GM19351 (cell line): ENCODE data around the gene DEFB113.
"Not testable (repeated sequence)": the region's sequence is repeated elsewhere in the genome, so short reads cannot be mapped to it uniquely, and the experiment has no call there.

Source experiments
- ATAC-seq: cut with Tn5 transposase; IDR thresholded peaks from one replicate; pipeline ENCODE4 v1.9.1; 2021; ENCODE audit warnings: mild to moderate bottlenecking, moderate library complexity; ENCODE audit not compliant: unreplicated experiment

The DEFB113 gene

GRCh38 chr6:49969605-49970004 is at the start of gene DEFB113:
Gene DEFB113 (minus strand): TSS chr6:49969625. CDS start chr6:49969625, 0 bp downstream.
- no peak for ATAC-seq

GRCh38 chr6:50007819-50008218 is 38.4 kb upstream of the DEFB113 start:
- no peak for ATAC-seq

GRCh38 chr6:50003139-50003538 is 33.7 kb upstream of the DEFB113 start:
- no peak for ATAC-seq

- no peak for ATAC-seq
Measured at GRCh38 chr6:49995278-49995677, 25.9 kb upstream of the DEFB113 start.

- ATAC-seq = no peak
Measured at GRCh38 chr6:49988900-49989299, 19.5 kb upstream of the DEFB113 start.

GRCh38 chr6:49987749-49988148 is 18.3 kb upstream of the DEFB113 start:
- ATAC-seq = no peak

GRCh38 chr6:49986551-49986950 is 17.1 kb upstream of the DEFB113 start:
- no peak for ATAC-seq

GRCh38 chr6:49982046-49982445 is 12.6 kb upstream of the DEFB113 start:
- ATAC-seq = no peak

- peak; percentile 65 for ATAC-seq
Measured at GRCh38 chr6:49980898-49981297, 11.5 kb upstream of the DEFB113 start.

GRCh38 chr6:49979584-49979983 is 10.2 kb upstream of the DEFB113 start:
- peak; percentile 65 for ATAC-seq

- peak; percentile 33 for ATAC-seq
Measured at GRCh38 chr6:49978332-49979226, 9.2 kb upstream of the DEFB113 start.

- ATAC-seq = no peak
Measured at GRCh38 chr6:49966823-49967222, 2.6 kb downstream of the DEFB113 start.

- ATAC-seq = no peak
Measured at GRCh38 chr6:49966334-49966733, 3.1 kb downstream of the DEFB113 start.

GRCh38 chr6:49964064-49964463 is 5.4 kb downstream of the DEFB113 start, which contains the start of gene DEFB114:
Gene DEFB114 (minus strand): TSS chr6:49964164. CDS start chr6:49964105, 59 bp downstream.
- no peak for ATAC-seq

GRCh38 chr6:49958180-49958579 is 11.2 kb downstream of the DEFB113 start:
- no peak for ATAC-seq

GRCh38 chr6:49955847-49956246 is 13.6 kb downstream of the DEFB113 start:
- no peak for ATAC-seq

GRCh38 chr6:49951926-49952325 is 17.5 kb downstream of the DEFB113 start:
- no peak for ATAC-seq

- ATAC-seq = no peak
Measured at GRCh38 chr6:49950415-49950751, 19.0 kb downstream of the DEFB113 start.

- no peak for ATAC-seq
Measured at GRCh38 chr6:49949062-49949461, 20.4 kb downstream of the DEFB113 start.

GRCh38 chr6:49946835-49947234 is 22.6 kb downstream of the DEFB113 start:
- no peak for ATAC-seq

GRCh38 chr6:49944068-49944467 is 25.4 kb downstream of the DEFB113 start:
- ATAC-seq = not testable (repeated sequence)

GRCh38 chr6:49939993-49940498 is 29.4 kb downstream of the DEFB113 start:
- no peak for ATAC-seq
